ENCODE results near the gene CCDC14. TPM values are rescaled to one million over a fixed set of nuclear protein-coding genes. Genes with fewer than 3 reads are reported as not detected.

Gene CCDC14
- total and polyA plus RNA-seq, 2 of the 4 experiments (the other 2 are of a cell fraction), result 82.1 to 109 TPM

GRCh38 chr3:123935830-123936229, 25.2 kb downstream of the CCDC14 start:
- H3K9ac ChIP-seq (ENCODE audit: low read depth, low read length), result no peak overlapping the region
- H3K27me3 ChIP-seq (ENCODE audit: control insufficient read depth, insufficient read depth, low read length), result no peaks in the 10 kb centered on the region
- no peak overlapping the region for H4K8ac ChIP-seq (ENCODE audit: low read depth in 2 of 2, low read length in 2 of 2)
- H2BK20ac ChIP-seq (ENCODE audit: low read depth, low read length), result no peak overlapping the region
- no peak overlapping the region for H3K4me3 ChIP-seq (ENCODE audit: insufficient read depth, low read depth, low read length)
- in situ Hi-C loops (cut with MboI; ENCODE audit: low sequenced_read_pairs) (no loop called here), intact Hi-C loops (cut with micrococcal nuclease) (no loop called here), dilution Hi-C loops (cut with HindIII; ENCODE audit: low sequenced_read_pairs, unreplicated experiment) (no loop called here)
- no peak overlapping the region for H2BK15ac ChIP-seq (ENCODE audit: low read depth, low read length)
- ChIA-PET CTCF (no interaction called here), POLR2A (ENCODE audit: unreplicated experiment) (no interaction called here)
- no peaks in the 10 kb centered on the region for H3K9me3 ChIP-seq (ENCODE audit: control insufficient read depth, insufficient read depth, low read length)
- no peak for ATAC-seq (ENCODE audit: low read depth)
- peaks cover 2% of the 10 kb centered on the region; the same call in 1 of the 2 replicates for H3K4me1 ChIP-seq (ENCODE audit: control insufficient read depth, insufficient read depth, low read length)
- no peak overlapping the region for H2BK120ac ChIP-seq (ENCODE audit: low read depth, low read length)
- H3K79me1 ChIP-seq (ENCODE audit: low read depth in 1 of 2, low read length in 2 of 2), result peaks cover 9 to 11% of the 10 kb centered on the region in 2 experiments; a peak in 2 of 4 replicates
- no peak overlapping the region for H3K18ac ChIP-seq (ENCODE audit: low read depth, low read length)
- no peak overlapping the region for H3K56ac ChIP-seq (ENCODE audit: extremely low read depth, insufficient read depth, low read length)
- TF ChIP-seq CEBPB (IDR thresholded peaks at IDR 0.05; ENCODE audit: low read depth, low read length) (no peak), SMC3 (IDR thresholded peaks at IDR 0.05; ENCODE audit: low read depth, low read length) (no peak), BHLHE40 (IDR thresholded peaks at IDR 0.05; ENCODE audit: low read depth, low read length) (no peak), CHD1 (IDR thresholded peaks at IDR 0.05; ENCODE audit: low read depth, low read length) (no peak), MAZ (IDR thresholded peaks at IDR 0.05; ENCODE audit: borderline replicate concordance, low read depth, low read length) (no peak), RCOR1 (IDR thresholded peaks at IDR 0.05; ENCODE audit: insufficient replicate concordance, low read length) (no peak), FOS (IDR thresholded peaks at IDR 0.05; ENCODE audit: low read depth, low read length) (no peak), ELK1 (IDR thresholded peaks at IDR 0.05; ENCODE audit: borderline replicate concordance, low read depth, low read length) (no peak), CTCF (conservative IDR thresholded peaks at IDR 0.05; ENCODE audit: low read depth, low read length) (no peak), RFX5 (IDR thresholded peaks at IDR 0.05; ENCODE audit: low read depth, low read length) (no peak), RAD21 (IDR thresholded peaks at IDR 0.05; ENCODE audit: low read length) (no peak), MAFK (IDR thresholded peaks at IDR 0.05; ENCODE audit: low read depth, low read length) (no peak), NFE2L2 (IDR thresholded peaks at IDR 0.05; ENCODE audit: low read depth, low read length) (no peak)
- no peak overlapping the region for H3K27ac ChIP-seq (ENCODE audit: insufficient read depth, low read length)
- no peak overlapping the region for H3K14ac ChIP-seq (replicated peaks; ENCODE audit: low read depth, low read length)
- no peak overlapping the region; the same call in 1 of the 2 replicates for H4K5ac ChIP-seq (ENCODE audit: low read depth, low read length)
- H3K9me1 ChIP-seq (ENCODE audit: insufficient read depth, low read length), result no peaks in the 10 kb centered on the region
- H2AFZ ChIP-seq (replicated peaks; ENCODE audit: low read length, poor library complexity), result no peak overlapping the region
- H2BK5ac ChIP-seq (ENCODE audit: low read depth, low read length, poor library complexity, severe bottlenecking), result no peak overlapping the region
- H4K91ac ChIP-seq (ENCODE audit: insufficient read depth, low read depth, low read length), result no peak overlapping the region
- H3K4me2 ChIP-seq (ENCODE audit: low read depth, low read length), result no peak overlapping the region
- no peak overlapping the region for H3K4ac ChIP-seq (ENCODE audit: low read depth, low read length)
- no peak overlapping the region for H2AK9ac ChIP-seq (replicated peaks; ENCODE audit: low read depth, low read length, poor library complexity)
- BruUV-seq (replicated peaks), result no TSS peak
- H3K36me3 ChIP-seq (ENCODE audit: control insufficient read depth, insufficient read depth, low read length), result peaks cover 9% of the 10 kb centered on the region
- no peak for DNase-seq
- H2AK5ac ChIP-seq (ENCODE audit: low read depth, low read length), result no peak overlapping the region
- H4K20me1 ChIP-seq (ENCODE audit: insufficient read depth, low read length), result no peaks in the 10 kb centered on the region
- H3K23ac ChIP-seq (ENCODE audit: low read depth, low read length), result 0 out of 2 replicates have a peak overlapping the region, but pooled peaks have one; percentile 35
